GM06990 (cell line): ENCODE results near the gene CCDC12.
"Not testable (repeated sequence)": the region's sequence is repeated elsewhere in the genome, so short reads cannot be mapped to it uniquely, and the experiment has no call there.

Experiments
- DNase-seq: peaks from one replicate; pipeline ENCODE4 v3.0.0-alpha.2; 2011; ENCODE audit not compliant: insufficient read length; ENCODE audit errors: extremely low read depth
- H3K27me3 ChIP-seq: replicated peaks from 2 replicates; pipeline ENCODE4 v1.6.0; 2011; ENCODE audit warnings: low read length; ENCODE audit not compliant: control insufficient read depth, insufficient read depth
- H3K36me3 ChIP-seq: 2 replicates; pipeline ENCODE4 v1.5.1; 2011; ENCODE audit warnings: low read length; ENCODE audit not compliant: control insufficient read depth, insufficient read depth
- H3K4me3 ChIP-seq: replicated peaks from 2 replicates; pipeline ENCODE4 v1.5.1; 2011; ENCODE audit warnings: low read depth, mild to moderate bottlenecking, control low read depth, low read length
- TF ChIP-seq, protein P1 (sequence below): IDR thresholded peaks from 2 replicates; pipeline ENCODE4 v1.5.1; 2011; ENCODE audit warnings: low read length, control low read depth, mild to moderate bottlenecking, inconsistent platforms; ENCODE audit not compliant: insufficient read depth, poor library complexity, severe bottlenecking

Gene CCDC12

DNA sequence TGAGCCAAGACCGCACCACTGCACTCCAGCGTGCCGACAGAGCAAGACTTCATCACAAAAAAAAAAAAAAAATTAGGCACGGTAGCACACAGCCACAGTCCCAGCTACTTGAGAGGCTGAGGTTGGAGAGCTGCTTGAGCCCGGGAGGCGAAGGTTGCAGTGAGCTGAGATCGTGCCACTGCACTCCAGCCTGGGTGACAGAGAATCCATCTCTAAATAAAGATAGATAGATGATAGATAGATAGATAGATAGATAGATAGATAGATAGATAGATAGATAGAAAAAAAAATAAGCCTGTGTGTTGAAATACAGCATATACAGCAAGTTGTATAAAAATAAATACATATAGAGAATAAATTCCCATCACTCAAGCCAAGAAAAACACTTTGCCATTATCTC is 61.7 kb downstream of the CCDC12 start:
- H3K27me3 ChIP-seq = no peaks in the 10 kb centered on the region
- peaks cover 1% of the 10 kb centered on the region for H3K36me3 ChIP-seq
- TF ChIP-seq, protein P1, sequence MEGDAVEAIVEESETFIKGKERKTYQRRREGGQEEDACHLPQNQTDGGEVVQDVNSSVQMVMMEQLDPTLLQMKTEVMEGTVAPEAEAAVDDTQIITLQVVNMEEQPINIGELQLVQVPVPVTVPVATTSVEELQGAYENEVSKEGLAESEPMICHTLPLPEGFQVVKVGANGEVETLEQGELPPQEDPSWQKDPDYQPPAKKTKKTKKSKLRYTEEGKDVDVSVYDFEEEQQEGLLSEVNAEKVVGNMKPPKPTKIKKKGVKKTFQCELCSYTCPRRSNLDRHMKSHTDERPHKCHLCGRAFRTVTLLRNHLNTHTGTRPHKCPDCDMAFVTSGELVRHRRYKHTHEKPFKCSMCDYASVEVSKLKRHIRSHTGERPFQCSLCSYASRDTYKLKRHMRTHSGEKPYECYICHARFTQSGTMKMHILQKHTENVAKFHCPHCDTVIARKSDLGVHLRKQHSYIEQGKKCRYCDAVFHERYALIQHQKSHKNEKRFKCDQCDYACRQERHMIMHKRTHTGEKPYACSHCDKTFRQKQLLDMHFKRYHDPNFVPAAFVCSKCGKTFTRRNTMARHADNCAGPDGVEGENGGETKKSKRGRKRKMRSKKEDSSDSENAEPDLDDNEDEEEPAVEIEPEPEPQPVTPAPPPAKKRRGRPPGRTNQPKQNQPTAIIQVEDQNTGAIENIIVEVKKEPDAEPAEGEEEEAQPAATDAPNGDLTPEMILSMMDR = no peak
- no peak overlapping the region for H3K4me3 ChIP-seq
- no peak for DNase-seq

DNA sequence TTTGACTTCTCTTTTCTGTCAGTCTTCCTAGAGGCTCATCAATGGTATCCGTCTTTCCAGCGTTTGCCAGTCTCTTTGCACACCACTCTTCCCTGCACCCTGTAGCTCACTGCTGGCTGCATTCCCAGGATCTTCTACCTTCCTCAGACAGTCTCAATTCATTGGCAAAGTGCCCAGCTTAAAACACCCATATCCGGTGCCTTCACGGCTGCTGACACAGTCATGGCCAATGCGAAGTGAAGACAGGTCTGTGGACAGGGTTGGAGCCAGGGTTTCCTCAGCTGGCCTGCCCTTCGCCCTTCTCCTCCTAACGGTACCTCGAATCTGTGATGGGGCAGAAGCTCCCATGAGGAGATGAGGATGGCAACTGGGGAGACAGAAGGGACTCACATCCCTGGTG is 62.9 kb downstream of the CCDC12 start:
- Histone ChIP-seq H3K36me3 (no peaks in the 10 kb centered on the region; the same call in none of the 2 replicates), H3K27me3 (no peaks in the 10 kb centered on the region), H3K4me3 (no peak overlapping the region)
- TF ChIP-seq, protein P1 = no peak
- DNase-seq = no peak

DNA sequence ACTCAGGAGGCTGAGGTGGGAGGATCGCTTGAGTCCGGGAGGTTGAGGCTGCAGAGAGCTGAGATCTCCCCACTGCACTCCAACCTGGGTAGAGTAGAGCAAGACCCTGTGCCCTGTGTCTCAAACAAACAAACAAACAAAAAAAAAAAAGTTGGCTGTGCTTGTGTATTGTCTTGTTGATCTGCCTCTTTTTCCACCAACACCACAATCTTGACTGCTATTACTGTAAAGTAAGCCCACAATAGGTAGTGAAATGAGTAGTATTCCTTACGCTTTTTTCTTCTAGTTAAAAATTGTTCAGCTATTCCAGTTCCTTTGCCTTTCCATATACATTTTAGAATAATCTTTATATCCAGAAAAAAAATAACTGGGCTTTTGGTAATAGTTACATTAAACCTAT is 63.6 kb downstream of the CCDC12 start:
- H3K36me3 ChIP-seq = no peaks in the 10 kb centered on the region; the same call in none of the 2 replicates
- no peaks in the 10 kb centered on the region for H3K27me3 ChIP-seq
- H3K4me3 ChIP-seq = no peak overlapping the region
- TF ChIP-seq, protein P1 = no peak
- DNase-seq = no peak

DNA sequence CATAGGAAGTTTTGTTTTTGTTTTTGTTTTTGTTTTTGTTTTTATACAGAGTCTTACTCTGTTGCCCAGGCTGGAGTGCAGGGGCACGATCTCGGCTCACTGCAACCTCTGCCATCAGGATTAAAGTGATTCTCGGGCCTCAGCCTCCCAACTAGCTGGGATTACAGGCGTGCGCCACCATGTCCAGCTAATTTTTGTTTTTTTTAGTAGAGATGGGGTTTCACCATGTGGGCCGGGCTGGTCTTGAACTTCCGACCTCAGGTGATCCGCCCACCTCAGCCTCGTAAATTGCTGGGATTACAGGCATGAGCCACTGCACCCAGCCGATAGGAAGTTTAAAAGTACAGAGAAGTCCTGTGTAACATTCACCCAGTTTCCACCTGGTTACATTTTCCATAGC is 65.6 kb downstream of the CCDC12 start:
- H3K4me3 ChIP-seq, H3K36me3 ChIP-seq, DNase-seq, H3K27me3 ChIP-seq: not testable (repeated sequence)

DNA sequence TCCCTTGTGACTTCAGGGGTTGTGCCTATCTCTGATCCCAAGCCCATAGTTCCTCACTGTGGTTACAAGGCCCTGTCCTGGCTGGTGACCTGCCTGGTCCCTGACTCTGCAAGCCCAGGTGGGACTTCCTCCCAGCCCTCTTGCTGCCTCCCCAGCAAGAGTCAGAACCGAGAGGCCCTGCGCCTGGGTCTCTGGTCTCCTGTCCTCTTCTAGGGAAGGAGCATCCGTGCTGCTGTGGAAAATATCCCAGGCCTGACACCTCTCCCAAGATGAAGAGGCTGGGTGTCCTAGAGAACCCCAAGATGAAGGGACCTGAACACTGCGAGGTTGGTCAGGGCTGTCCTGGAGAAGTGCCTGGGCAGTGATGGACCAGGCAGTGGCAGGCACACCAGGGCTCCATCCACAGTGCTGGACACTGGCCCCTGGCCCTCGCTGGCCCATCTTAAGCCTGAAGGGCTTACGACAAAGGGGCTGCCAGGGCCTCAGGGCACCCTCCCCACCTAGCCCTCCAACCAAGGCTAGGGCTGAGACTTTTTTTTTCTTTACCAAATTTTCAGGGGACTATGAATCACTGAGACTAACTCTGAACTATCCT is 66.3 kb downstream of the CCDC12 start:
- Histone ChIP-seq H3K36me3 (no peaks in the 10 kb centered on the region), H3K27me3 (no peaks in the 10 kb centered on the region), H3K4me3 (no peak overlapping the region)
- TF ChIP-seq, protein P1 = no peak
- DNase-seq = no peak

DNA sequence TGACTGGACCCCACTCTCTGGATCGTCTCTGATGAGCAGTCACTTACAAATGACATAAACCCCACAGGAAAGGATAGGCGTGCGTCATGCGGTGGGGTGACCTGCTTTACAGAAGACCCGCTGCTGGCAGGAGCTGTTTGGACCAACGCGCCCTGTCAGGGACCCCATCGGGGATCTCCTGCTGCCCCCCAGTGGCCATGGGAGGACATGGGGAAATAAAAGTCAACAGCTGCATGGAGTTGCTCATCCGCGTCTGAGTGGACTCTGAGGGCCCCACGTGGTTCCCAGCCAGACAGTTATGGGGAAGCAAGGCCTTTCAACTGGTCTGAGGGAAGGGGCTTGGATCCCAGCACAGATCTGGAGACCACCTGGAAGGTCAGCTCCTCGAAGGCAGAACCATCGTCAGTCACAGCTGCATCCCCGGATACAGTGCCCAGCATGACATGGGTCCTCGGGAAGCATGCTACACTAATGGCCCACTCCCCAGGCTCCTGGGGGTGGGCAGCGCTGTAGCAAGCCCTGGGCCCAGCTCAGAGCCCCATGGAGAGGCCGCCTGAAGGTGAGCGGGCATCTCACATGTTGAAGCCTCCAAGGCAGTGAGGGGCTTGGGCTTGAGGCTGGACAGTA is 66.9 kb downstream of the CCDC12 start:
- no peaks in the 10 kb centered on the region for H3K27me3 ChIP-seq
- no peak overlapping the region for H3K4me3 ChIP-seq

More for the DNA sequence above, 66.9 kb downstream of the CCDC12 start:
- peak; percentile 71 for DNase-seq
- TF ChIP-seq, protein P1 = peak; percentile 91
- H3K36me3 ChIP-seq = no peaks in the 10 kb centered on the region
